HG03342 (cell line): ENCODE data around the gene ETFA.
A peak's percentile ranks its signal among the peaks of the same experiment; 100 is the strongest.

ENCODE experiments used
- ATAC-seq: cut with Tn5 transposase; IDR thresholded peaks from one replicate; pipeline ENCODE4 v1.9.1; 2021; ENCODE audit warnings: mild to moderate bottlenecking, moderate library complexity; ENCODE audit not compliant: unreplicated experiment

The ETFA gene

DNA sequence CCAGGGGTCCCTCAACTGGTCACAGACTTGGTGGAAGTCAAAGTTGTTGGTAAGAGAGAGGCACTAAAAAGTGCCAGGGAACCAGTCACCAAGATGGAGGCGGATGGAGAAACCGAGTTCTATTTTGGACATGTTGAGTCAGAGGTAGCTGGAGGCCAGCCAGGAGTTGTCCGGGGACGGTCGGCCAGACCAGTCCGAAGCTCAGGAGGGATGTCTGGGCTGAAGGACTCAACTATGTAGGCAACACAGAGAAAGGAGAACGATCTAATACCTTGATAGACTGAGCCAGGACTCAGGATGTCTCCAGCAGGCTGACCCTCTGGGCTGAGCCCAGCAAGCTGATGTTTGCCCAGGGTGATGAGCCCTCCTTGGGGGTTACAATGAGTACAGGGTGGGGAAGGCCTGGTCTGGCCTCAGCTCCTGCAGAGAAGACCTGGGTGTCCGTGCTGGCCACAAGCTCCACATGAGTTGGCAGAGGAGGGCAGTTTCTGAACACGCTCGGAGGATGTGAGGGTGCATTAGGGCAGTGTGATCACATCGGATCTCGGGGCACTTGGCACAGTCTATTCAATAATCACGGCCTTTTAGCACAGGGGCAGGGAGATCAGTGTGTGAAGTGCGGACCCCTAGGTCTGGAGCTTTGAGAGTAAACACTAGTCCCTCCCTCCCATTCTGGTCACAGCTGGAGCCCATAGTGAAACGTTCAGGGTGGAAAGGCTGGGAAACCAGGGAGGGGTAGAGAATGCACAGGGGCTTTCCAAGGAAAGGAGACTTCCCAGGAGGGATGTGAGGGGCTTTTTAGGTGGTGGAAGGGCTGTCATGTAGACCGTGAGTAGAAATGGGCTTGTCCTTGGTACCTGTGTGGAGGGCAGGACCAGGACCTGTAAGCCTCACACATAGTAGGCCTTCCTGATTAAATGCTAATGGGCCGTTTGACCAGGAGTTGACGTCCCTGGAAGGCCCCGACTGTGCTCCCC is 111.9 kb downstream of the ETFA start:
- no peak for ATAC-seq

DNA sequence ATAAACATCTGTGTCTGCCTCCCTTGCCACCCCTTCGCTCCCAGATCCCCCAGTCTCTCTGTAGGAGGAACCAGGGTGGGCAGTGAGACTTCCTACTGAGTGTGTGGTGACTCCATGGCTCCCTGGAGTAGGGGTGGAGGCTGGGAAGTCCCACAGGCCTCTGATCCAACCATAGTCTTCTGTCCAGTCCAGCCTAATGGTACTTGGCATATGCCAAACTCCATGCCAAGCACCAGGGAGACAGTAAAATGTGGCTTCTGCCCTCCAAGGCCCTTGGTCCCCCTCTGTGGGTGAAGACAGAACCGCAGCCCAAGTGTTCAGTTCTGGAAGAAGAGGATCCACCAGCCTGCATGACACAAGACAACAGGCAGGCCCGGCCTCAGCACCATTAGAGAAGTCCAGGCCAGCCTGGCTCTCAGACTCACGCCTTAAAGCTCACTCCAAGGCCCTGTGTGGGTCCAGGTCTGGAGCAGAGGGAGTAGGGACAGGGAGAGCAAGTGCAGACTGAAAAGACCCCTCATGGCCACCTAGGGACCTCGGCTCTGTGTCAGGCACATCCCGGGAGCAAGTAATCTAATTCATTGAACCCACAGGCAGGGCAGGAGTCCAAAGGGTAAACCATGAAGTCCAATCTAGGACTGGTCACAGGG is 112.7 kb downstream of the ETFA start:
- no peak for ATAC-seq

DNA sequence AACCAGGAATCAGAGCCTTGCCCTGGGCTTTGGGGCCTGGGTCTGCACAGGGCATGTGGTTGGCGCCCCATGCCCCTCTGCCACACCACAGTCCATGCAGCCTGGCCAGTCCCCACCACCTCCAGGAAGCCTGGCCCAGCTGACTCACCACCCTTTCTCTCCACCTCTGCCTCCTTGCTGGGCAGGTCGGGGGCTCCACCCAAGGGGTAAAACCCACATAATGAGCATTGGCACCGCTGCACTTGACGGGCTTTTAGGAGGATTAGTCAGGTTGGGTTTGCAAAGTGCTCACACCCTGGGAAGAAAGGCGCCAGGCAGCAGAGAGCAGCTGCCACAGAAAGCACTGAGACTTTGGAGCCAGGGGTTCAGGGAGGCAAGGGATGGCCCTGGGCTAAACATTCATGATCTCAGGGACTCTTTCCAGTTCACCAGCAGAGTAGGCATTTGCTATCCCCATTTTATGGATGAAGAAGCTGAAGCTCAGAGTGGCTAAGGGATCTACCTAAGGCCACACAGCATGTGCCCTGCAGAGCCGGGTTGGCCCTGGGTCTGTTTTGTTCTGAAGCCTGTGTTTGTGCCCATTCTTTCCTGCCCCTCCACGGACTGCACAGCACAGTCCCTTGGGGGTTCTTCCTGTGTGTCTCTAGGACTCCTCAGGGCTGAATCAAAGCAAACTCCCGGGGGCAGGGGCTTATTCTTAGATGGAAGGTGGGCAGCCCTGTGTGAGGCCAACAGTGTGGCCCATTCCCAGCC is 113.4 kb downstream of the ETFA start:
- ATAC-seq = no peak

DNA sequence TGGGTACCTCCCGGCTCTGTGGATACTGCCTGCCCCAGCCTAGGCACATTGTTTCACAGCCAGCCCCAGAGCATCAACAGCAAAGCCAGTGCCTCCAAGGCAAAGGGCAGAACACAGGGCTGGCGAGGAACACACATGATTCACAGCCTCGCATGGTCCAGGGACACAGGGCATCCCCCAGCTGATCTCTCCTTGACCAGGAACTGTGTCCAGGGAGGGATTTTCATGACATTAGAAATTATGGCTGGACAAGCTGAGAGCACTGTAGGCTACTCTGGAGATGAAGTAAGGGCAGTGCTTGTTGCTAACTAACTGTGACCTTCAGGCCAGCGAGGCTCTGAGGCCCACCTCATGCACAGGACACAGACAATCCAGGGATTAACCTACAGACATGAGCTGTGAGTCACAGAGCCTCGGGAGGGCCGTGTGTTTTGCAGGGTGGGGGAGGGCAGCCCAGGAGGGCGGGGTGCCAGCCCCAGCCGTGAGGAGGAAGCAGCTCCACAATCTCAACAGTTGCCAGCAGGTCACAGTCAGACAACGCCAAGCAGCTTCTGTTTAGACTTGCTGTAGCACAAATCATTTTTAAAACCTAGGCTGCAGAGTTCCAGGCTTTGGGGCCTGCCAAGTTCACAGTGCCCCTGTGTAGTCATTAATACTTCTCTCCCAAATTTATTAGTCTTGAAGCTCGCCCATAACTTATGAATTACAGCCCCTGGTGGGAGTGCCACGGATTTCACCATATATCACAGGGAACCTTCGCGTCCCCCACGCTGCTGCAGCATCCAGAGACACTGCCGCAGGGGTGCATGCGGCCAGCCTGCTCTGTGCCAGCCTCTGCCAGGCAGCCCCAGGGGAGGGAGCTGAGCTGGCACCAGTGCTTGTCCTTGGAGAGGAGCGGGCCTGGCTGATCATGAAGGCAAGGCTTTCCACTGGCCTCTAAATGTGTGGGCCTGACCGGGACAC is 114.7 kb downstream of the ETFA start:
- ATAC-seq = no peak

DNA sequence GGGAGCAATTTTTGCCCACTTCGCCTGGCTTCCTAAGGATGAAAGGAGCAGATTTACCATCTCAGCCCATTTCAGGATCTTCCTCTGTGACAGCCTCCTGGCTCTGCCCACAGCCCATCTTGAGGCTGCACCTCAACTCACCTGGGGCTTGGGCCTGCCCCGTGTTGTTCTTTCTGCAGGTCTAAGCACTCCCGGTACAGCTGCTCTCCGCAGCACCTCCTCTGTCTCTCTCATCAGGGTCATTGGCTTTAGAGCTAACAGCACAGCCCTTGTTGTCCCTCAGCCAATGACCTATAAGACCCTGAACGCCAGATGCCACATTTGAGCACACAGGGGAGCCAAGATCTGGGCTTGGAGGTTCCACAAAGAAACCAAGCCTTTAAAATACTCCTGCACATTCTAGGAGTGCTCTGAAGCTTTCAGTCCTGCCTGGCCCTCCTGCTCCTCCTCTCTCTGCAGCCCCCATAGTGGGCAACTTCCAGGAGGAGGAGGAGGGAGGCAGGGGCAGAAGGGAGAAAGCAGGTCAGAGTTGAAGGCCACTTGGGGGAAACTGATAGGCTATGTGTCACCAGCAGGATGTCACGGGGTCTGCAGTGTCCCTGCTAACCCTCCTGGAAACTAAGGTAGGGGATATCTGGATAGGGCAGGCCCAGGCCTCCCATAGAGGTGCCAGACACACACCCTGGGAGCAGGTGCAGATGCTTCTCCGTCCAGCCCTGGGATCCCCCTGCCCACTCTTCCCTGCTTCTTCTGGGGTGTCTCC is 115.6 kb downstream of the ETFA start:
- no peak for ATAC-seq

DNA sequence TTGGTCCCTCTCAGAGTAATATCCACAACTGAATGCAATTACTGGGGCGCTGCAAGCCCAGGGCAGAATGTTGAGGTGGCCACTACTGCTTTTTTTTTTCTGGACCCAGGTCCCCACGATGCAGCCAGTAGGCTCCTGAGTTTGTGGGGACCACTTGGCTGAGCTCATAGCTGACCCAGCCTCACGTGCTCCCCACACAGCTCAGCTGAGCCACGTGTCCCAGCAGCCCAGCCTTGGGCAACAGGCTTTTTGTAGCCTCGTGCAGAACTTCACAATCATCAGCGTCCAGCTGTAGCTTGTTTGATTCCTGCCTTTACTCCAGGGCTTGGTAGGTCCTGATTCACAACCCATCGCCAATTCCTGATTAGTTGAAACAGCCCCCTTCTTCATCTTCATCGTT is 117.3 kb downstream of the ETFA start:
- ATAC-seq = no peak

- ATAC-seq = no peak
These were observed 118.6 kb downstream of the ETFA start for GRCh38 chr15:76192715-76193114.

GRCh38 chr15:76191539-76192244 is 119.6 kb downstream of the ETFA start:
- ATAC-seq = no peak

DNA sequence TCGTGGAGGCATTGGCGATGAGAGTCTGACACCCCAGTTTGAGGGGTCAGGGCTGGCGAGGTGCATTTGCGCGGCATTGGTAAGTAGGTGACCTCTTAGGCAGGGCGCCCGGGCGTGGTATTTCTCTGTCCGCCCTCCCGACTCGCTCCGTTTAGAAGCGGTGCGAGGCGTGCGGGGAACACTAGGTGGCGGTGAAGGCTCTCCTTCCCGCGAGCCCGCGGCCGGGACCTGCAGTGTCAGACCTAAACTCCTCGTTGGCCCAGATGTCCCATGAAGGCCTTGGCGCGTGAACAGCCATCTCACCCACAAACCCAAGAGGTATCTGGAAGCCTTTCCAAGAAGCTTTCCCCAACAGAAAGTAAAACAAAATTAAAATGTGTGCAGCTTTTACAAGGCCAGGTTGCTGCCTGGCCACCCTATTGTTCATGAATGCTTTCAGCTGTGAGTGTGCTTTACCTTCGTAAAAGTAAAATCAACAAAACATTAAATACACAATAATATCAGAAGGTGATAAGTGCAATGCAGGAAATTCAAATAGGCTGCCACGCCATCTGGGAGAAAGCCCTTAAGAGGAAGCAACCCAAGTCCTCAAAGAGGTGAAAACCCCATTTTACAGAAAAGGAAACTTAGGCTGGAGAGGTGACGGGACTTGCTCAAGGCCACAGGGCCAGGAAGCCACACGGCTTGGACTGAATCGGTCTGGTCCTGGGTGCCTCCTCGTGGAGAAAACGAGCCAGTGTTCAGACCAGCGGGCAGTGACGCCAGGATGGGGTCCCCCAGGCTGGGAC is 120.3 kb downstream of the ETFA start:
- ATAC-seq = peak; percentile 84

GRCh38 chr15:76190070-76190564 is 121.2 kb downstream of the ETFA start:
- ATAC-seq = peak; percentile 7

DNA sequence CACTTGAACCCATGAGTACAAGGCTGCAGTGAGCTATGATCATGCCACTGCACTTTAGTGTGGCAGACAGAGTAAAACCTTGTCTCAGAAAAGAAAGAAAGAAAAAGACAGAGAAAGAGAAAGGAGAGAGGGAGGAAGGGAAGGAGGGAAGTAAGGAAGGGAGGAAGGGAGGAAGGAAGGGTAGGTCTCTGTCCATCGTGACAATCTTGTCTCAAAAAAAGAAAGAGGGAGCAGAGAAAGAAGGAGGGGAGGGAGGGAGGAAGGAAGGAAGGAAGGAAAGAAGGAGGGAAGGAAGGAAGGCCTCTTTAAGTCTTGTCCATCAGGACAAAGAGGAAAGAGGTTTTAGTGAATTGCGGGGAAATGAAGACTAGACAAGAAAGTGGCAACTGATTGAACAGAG is 122.2 kb downstream of the ETFA start:
- ATAC-seq = no peak

DNA sequence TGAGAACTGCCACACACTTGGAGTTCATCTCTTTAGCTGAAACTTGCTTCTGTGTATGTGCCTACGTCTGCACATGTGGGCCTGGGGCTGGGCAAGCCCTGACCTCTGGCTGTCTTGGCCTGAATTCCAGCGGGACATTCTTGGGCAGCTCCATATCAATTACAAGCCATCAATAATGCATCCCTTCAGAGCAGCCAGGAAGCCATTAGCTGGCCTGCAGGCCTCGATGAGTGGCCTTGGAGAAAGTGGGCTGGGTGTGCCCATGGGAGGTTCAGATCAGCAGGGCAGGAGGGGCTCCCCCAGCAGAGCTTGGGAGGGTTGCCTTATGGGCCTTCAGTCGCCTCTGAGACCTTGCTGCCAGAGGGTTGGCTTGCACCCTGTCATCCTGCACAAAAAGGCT is 124.1 kb downstream of the ETFA start:
- no peak for ATAC-seq

- ATAC-seq = peak; percentile 44
These were observed 125.6 kb downstream of the ETFA start for GRCh38 chr15:76185716-76186115.

DNA sequence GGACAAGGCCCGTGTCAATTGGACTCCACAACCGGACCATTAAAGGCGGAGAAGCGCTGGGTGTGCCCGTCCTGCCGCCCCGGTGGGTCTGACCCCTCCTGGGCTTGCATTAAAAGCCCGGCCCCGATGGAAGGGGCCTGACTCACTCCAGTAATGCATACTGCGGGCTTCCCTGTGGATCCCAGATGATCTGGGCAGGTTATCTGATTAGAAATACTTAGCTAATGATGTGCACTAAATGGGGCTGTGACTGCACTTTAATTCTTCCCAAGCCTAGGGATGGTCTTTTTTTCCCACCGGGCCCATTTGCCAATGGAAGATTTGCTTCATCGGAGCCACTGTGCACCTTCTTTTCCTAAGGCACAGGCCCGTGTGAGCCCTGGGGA is 126.6 kb downstream of the ETFA start:
- ATAC-seq = no peak

DNA sequence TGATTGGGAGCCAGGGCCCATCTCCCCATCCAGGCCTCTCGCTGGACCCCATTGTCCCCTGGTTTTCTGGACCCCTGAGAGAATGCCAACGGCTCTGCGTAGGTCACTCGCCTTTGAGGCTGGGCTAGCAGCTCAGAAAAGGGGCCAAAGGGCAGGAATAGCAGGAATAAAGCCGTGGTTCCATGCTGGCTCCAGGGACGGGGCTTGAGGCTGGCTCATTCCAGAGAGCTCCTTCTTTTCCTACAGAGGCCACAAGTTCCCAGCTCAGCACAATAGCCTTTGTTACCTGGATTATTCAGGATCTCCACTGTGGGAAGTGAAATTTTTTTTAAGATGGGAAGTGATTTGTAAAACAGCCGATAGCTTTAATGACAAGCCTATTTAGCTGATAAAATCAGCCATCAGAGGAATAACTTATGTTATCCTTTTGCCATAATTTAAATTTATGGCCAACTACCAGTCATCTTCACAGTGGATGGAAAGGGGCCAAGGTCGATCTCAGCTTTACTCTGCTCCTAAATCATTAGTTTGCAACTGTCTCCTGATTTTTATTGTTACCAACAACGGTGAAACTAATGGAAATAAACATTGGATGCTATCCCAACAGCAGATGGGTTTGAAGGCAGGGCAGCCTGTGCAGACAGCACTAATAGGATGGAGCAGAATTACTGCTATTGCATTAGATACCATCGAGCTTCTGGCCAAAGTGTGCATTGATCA is 127.2 kb downstream of the ETFA start:
- no peak for ATAC-seq

- peak; percentile 74 for ATAC-seq
These were observed 129.6 kb downstream of the ETFA start for GRCh38 chr15:76181705-76182107.

DNA sequence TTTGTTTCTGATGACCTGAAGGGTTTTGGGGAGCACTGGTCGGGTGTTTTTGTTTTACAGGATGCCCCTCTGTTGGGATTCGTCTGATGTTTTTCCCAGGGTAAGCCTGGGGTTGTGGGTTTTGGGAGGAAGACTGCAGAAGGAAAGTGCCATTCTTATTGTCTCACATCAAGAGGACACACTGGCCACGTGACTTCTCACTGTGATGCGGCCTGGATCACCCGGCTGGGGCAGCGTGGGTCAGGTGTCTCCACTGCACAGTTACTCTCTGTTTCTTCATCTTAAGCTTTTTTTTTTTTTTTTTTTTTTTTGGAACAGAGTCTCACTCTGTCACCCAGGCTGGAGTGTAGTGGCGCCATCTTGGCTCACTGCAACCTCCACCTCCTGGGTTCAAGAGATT is 130.9 kb downstream of the ETFA start:
- ATAC-seq = no peak
